Muscle layer of duodenum (tissue), 2 donors: ENCODE data around the gene PECR.
"Not testable (repeated sequence)": the region's sequence is repeated elsewhere in the genome, so short reads cannot be mapped to it uniquely, and the experiment has no call there.

Experiments
- H3K27ac ChIP-seq: one replicate; pipeline ENCODE4 v1.7.0; 2013; ENCODE audit warnings: mild to moderate bottlenecking, low read length
- H3K27me3 ChIP-seq: one replicate; pipeline ENCODE4 v1.7.0; 2013; ENCODE audit warnings: low read depth, mild to moderate bottlenecking, control low read depth, low read length
- H3K36me3 ChIP-seq, 2 donors: one replicate each; pipeline ENCODE4 v1.7.0; 2013; ENCODE audit warnings: low read length in 2 of 2, control low read depth in 1 of 2, mild to moderate bottlenecking in 1 of 2; ENCODE audit not compliant: insufficient read depth in 2 of 2, control insufficient read depth in 1 of 2
- H3K4me1 ChIP-seq, 2 donors: one replicate each; pipeline ENCODE4 v1.7.0; 2013; ENCODE audit warnings: low read length in 2 of 2, mild to moderate bottlenecking in 2 of 2, control low read depth in 1 of 2, moderate library complexity in 1 of 2; ENCODE audit not compliant: insufficient read depth in 2 of 2, control insufficient read depth in 1 of 2
- H3K4me3 ChIP-seq, 2 donors: one replicate each; pipeline ENCODE4 v1.7.0; 2013; ENCODE audit warnings: low read length in 2 of 2, low read depth in 1 of 2, mild to moderate bottlenecking in 1 of 2
- H3K9me3 ChIP-seq, 2 donors: one replicate each; pipeline ENCODE4 v1.7.0; 2013; ENCODE audit warnings: low read length in 2 of 2, control low read depth in 1 of 2, mild to moderate bottlenecking in 1 of 2; ENCODE audit not compliant: control insufficient read depth in 1 of 2
- donor health status: healthy.

The PECR gene

GRCh38 chr2:215988556-215989207 lies 92.9 kb downstream of the PECR start:
- H3K27me3 ChIP-seq, H3K4me1 ChIP-seq, H3K36me3 ChIP-seq, H3K27ac ChIP-seq, H3K4me3 ChIP-seq, H3K9me3 ChIP-seq: not testable (repeated sequence)
